ENCODE measurements around the gene PALS1.
"Not testable (repeated sequence)": the region's sequence is repeated elsewhere in the genome, so short reads cannot be mapped to it uniquely, and the experiment has no call there.

PALS1 gene

GRCh38 chr14:67257906-67258305, 16.7 kb downstream of the PALS1 start:
- DNase-seq (ENCODE audit: low read depth, low spot score), result no peak

GRCh38 chr14:67260965-67261364, 19.7 kb downstream of the PALS1 start:
- no peak for DNase-seq (ENCODE audit: low read depth, low spot score)

- DNase-seq (ENCODE audit: low read depth, low spot score), result peak; percentile 27
These were observed 22.4 kb downstream of the PALS1 start for GRCh38 chr14:67263499-67264149.

- no peak for DNase-seq (ENCODE audit: low read depth, low spot score)
These were observed 23.9 kb downstream of the PALS1 start for GRCh38 chr14:67265131-67265530.

GRCh38 chr14:67267576-67268328, 26.5 kb downstream of the PALS1 start:
- DNase-seq (ENCODE audit: low read depth, low spot score), result no peak

GRCh38 chr14:67268426-67269150, 27.4 kb downstream of the PALS1 start:
- DNase-seq (ENCODE audit: low read depth, low spot score), result no peak

GRCh38 chr14:67269298-67270060, 28.2 kb downstream of the PALS1 start:
- DNase-seq (ENCODE audit: low read depth, low spot score), result no peak

- no peak for DNase-seq (ENCODE audit: low read depth, low spot score)
These were observed 29.0 kb downstream of the PALS1 start for GRCh38 chr14:67270145-67270753.

- no peak for DNase-seq (ENCODE audit: low read depth, low spot score)
These were observed 29.7 kb downstream of the PALS1 start for GRCh38 chr14:67270933-67271332.

- not testable (repeated sequence) for DNase-seq (ENCODE audit: low read depth, low spot score)
These were observed 32.0 kb downstream of the PALS1 start for GRCh38 chr14:67273281-67273680.

- no peak for DNase-seq (ENCODE audit: low read depth, low spot score)
These were observed 34.9 kb downstream of the PALS1 start for GRCh38 chr14:67276131-67276530.

- DNase-seq (ENCODE audit: low read depth, low spot score), result no peak
These were observed 39.3 kb downstream of the PALS1 start for GRCh38 chr14:67280506-67280905.

GRCh38 chr14:67285876-67286452, 44.7 kb downstream of the PALS1 start:
- DNase-seq (ENCODE audit: low read depth, low spot score), result no peak

Measured in brain pericyte (primary cell).